A375 (cell line): Measurements from ENCODE around the gene YY1. TPM values are rescaled to one million over a fixed set of nuclear protein-coding genes. Genes with fewer than 3 reads are reported as not detected.

Experiments
- small RNA-seq: library from RNA; depleted of rRNA; stranded (forward); fragments of <200 nt; gene quantifications from one replicate; pipeline ENCODE3, GENCODE V24; 2014
- total RNA-seq: library from RNA; depleted of rRNA; stranded (reverse); fragments of >200 nt; shearing (Covaris generic); gene quantifications from 2 replicates; pipeline ENCODE4 v1.2.3, GENCODE V29; 2014; rRNA removed

YY1 gene
- total RNA-seq: 40.4 and 40.5 TPM in 2 replicates

DNA sequence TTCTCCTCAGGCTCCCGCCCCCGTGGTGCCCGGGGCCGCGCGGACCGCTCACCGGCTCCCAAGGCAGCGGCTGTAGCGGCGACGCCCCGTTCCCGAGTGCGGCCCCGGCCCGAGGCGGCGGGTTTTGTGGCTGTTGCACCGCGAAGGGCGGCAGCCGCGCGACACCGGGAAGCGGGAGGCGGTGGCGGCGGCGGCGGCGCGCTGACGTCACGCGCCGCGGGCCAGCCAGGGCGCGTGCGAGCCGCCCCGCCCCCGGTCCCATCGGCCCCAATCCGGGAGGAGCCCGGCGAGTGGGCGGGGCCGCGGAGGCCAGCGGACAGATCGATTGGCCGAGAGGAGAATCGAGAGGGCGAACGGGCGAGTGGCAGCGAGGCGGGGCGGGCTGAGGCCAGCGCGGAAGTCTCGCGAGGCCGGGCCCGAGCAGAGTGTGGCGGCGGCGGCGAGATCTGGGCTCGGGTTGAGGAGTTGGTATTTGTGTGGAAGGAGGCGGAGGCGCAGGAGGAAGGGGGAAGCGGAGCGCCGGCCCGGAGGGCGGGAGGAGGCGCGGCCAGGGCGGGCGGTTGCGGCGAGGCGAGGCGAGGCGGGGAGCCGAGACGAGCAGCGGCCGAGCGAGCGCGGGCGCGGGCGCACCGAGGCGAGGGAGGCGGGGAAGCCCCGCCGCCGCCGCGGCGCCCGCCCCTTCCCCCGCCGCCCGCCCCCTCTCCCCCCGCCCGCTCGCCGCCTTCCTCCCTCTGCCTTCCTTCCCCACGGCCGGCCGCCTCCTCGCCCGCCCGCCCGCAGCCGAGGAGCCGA is at the start of gene YY1:
Gene YY1, plus strand, starts transcription at position 726 of the 792 bp plus-strand sequence. CDS start 101 bp downstream, outside the sequence.

DNA sequence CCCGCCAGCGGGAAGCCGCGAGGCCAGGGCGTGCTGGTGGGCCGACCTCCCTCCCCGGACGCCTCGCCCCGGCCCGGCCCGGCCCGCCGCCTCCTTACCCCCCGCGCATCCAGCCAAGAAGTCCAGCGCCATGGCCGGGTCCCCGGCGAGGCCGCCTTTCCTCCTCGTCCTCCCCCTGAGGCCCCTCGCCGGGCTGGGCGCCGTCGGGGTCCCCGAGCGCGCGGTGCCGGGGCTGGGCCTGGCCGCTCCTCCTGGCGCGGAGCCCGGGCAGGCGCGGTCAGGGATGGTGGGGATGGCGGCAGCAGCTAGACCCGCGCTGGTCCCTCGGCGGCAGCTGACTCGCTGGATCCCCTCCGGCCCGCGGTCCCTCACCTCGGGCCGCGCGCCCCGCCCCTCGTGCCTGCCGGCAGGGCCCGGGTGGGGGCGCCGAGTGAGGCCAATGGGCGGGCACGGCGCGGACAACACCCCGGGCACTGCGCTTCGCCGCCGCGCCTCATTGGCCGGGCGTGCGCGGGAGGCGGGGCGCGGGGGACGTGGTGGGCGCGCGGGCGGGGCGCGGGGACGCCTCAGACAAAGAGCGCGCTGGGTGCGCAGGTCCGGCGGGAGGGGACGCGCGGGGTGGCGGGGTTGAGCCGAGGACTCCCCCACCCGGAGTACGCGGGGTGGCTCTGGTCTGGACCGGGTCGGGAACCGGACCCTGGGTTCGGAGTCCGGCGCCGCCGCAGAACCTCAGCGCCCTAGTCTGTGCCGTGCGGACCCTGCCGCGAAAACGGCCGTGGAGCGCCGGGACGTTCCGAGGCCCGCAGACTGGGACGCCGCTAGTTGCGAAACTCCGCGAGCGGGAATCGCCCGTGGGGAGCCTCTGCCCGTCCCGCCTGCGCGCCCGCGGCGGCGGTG is 67.4 kb downstream of the YY1 start, which contains the start of gene SLC25A29:
Gene SLC25A29, minus strand, starts transcription at position 344 of the 897 bp plus-strand sequence. Its CDS starts 212 bp downstream, at position 132.

DNA sequence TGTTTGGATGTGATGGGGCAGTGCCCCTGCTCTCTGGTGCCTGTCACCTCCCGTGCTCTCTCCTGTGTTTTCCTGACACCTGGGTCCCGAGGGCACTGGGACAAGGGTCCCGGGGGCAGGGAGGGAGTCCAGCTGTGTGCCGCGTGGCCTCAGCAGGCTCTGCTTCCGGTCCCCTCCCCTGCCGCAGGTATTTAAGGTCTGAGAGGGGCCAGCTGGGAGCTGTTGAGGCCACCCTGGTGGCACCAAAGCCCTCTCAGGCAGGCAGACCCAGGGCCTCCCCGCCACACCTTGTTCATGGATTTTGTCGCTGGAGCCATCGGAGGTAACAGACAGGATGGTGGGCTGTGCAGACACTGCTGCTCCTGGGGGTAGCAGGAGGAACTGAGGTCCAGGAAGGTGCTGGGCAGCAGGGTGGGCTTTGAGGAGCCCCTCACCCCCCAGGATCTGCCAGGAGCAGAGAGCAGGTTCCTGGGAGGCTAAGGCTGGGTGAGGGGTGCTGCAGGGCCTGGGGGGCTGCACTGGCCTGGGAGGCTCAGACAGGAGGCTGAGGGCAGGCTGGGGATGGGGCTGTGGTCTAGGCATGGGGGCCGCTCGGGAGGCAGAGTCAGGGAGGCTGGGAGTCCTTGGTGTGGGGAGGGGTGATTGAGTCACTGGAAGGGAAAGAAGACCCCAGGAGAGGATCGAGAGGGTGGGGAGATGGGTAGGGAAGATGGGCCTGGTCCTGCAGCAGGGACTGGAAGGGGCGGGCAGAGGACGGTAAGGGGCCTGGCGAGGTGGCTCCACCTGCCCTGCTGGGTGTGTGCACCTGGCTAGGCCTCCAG is 84.4 kb downstream of the YY1 start, which contains the start of gene SLC25A47:
Gene SLC25A47, plus strand, starts transcription at position 219 of the 821 bp plus-strand sequence. Its CDS starts 76 bp downstream, at position 295.

Small RNA genes within 50 kb of the gene (small RNA-seq; reads per million reads assigned to genes)
- gene MIR345 (0.54 reads per million, percentile 29 among the genes with 10 or more reads in this experiment), gene RN7SL523P (not detected)

Other genes with a start within 250 kb of the YY1 start
- 15.2 and 16.7 TPM in 2 replicates for gene EVL, start 173.7 kb upstream of the YY1 start, total RNA-seq
- gene DEGS2, start 79.5 kb upstream of the YY1 start, total RNA-seq: not detected in 2 replicates
- gene SLC25A29, start 67.3 kb downstream of the YY1 start, total RNA-seq: 25.2 and 32.6 TPM in 2 replicates
- not detected in 2 replicates for gene SLC25A47, start 84.2 kb downstream of the YY1 start, total RNA-seq
- 16.5 and 23.4 TPM in 2 replicates for gene WDR25, start 137.3 kb downstream of the YY1 start, total RNA-seq